Lung (tissue), 12 donors: ENCODE data around the gene RCE1. TPM values are rescaled to one million over a fixed set of nuclear protein-coding genes. Genes with fewer than 3 reads are reported as not detected.

Source experiments
- ATAC-seq: fragments of 200-7000 bp; cut with Tn5 transposase; one replicate; pipeline ENCODE4 v1.9.1; 2020; ENCODE audit warnings: moderate number of reproducible peaks; ENCODE audit not compliant: insufficient read depth, low FRiP score
- DNase-seq, 3 donors: peaks; one replicate each; pipeline ENCODE4 v3.0.0-alpha.2; 2013 to 2017
- H3K27ac ChIP-seq, 2 donors: one replicate each; pipeline ENCODE4 v1.5.1; 2013; ENCODE audit warnings: mild to moderate bottlenecking in 2 of 2, moderate library complexity in 2 of 2, control low read depth in 1 of 2, inconsistent platforms in 1 of 2, low read depth in 1 of 2, low read length in 1 of 2
- H3K27me3 ChIP-seq, 3 donors: one replicate each; pipeline ENCODE4 v1.5.1; 2013; ENCODE audit warnings: low read length in 2 of 3; ENCODE audit not compliant: control insufficient read depth in 3 of 3, insufficient read depth in 3 of 3
- H3K36me3 ChIP-seq, 4 donors: one replicate each; pipeline ENCODE4 v1.5.1; 2013; ENCODE audit warnings: low read length in 4 of 4, mild to moderate bottlenecking in 1 of 4, moderate library complexity in 1 of 4; ENCODE audit not compliant: control insufficient read depth in 4 of 4, insufficient read depth in 4 of 4
- H3K4me1 ChIP-seq, 5 donors: one replicate each; pipeline ENCODE4 v1.5.1; 2013; ENCODE audit warnings: low read length in 5 of 5, mild to moderate bottlenecking in 2 of 5, moderate library complexity in 1 of 5; ENCODE audit not compliant: control insufficient read depth in 5 of 5, insufficient read depth in 5 of 5
- H3K4me3 ChIP-seq: one replicate; pipeline ENCODE4 v1.5.1; 2013; ENCODE audit warnings: mild to moderate bottlenecking, control low read depth, moderate library complexity
- H3K9ac ChIP-seq, 2 donors: one replicate each; pipeline ENCODE4 v1.5.1; 2013; ENCODE audit warnings: low read length in 2 of 2, control low read depth in 1 of 2; ENCODE audit not compliant: insufficient read depth in 1 of 2
- H3K9me3 ChIP-seq, 4 donors: one replicate each; pipeline ENCODE4 v1.5.1; 2013; ENCODE audit warnings: low read length in 3 of 4, mild to moderate bottlenecking in 1 of 4, moderate library complexity in 1 of 4; ENCODE audit not compliant: control insufficient read depth in 4 of 4, insufficient read depth in 3 of 4
- WGBS, 2 donors: extraction: QIAGEN DNeasy Blood & Tissue Kit; methylation state at CpG; one replicate each; pipeline ENCODE4 v1.1.7; 2013; 5-methylcytosine and 5-hydroxymethylcytosine counted together
- polyA plus RNA-seq, 2 donors: library from polyadenylated mRNA; stranded (reverse); fragments of 200-250 nt; gene quantifications; one replicate each; pipeline ENCODE4 v1.2.1, GENCODE V29; 2013
- total RNA-seq, 2 donors: library from RNA; depleted of rRNA in 1 of 2; stranded (reverse); fragments of >200 nt in 1 of 2; gene quantifications; one replicate each; pipeline ENCODE4 v1.2.1, GENCODE V29; 2014 to 2021
- TF ChIP-seq, protein P1 (sequence below): IDR thresholded peaks from 2 replicates; pipeline ENCODE4 v1.5.1; 2012; ENCODE audit warnings: mild to moderate bottlenecking; ENCODE audit errors: control extremely low read depth, extremely low read depth
- donor health status: control.
- donor health status: control.
- donor health status: Bipolar disorder and iron deficiency.
- donor health status: healthy.
- donor health status: DM: yes; HTN: yes; CAD: no.

RCE1 gene
- total and polyA plus RNA-seq, 4 donors = 8.7 to 24.0 (median 21.2) TPM

DNA sequence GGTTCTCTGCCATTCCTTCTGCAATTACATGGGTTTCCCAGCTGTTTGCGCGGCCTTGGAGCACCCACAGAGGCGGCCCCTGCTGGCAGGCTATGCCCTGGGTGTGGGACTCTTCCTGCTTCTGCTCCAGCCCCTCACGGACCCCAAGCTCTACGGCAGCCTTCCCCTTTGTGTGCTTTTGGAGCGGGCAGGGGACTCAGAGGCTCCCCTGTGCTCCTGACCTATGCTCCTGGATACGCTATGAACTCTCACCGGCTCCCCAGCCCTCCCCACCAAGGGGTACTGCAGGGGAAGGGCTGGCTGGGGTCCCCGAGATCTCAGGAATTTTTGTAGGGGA is 2.6 kb downstream of the RCE1 start:
- 90 to 92% methylated on average over 9 of the region's 9 CpGs for WGBS, 2 donors
- Histone ChIP-seq H3K27me3 (no peaks in the 10 kb centered on the region), H3K9ac (no peak overlapping the region), H3K4me1 (peaks cover 0 to 21% (median 6%) of the 10 kb centered on the region in 5 donors), H3K9me3 (no peaks in the 10 kb centered on the region), H3K36me3 (peaks cover 3 to 29% (median 12%) of the 10 kb centered on the region in 4 donors), H3K4me3 (no peak overlapping the region), H3K27ac (no peak overlapping the region)
- DNase-seq = no peak
- TF ChIP-seq, protein P1, sequence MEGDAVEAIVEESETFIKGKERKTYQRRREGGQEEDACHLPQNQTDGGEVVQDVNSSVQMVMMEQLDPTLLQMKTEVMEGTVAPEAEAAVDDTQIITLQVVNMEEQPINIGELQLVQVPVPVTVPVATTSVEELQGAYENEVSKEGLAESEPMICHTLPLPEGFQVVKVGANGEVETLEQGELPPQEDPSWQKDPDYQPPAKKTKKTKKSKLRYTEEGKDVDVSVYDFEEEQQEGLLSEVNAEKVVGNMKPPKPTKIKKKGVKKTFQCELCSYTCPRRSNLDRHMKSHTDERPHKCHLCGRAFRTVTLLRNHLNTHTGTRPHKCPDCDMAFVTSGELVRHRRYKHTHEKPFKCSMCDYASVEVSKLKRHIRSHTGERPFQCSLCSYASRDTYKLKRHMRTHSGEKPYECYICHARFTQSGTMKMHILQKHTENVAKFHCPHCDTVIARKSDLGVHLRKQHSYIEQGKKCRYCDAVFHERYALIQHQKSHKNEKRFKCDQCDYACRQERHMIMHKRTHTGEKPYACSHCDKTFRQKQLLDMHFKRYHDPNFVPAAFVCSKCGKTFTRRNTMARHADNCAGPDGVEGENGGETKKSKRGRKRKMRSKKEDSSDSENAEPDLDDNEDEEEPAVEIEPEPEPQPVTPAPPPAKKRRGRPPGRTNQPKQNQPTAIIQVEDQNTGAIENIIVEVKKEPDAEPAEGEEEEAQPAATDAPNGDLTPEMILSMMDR = no peak
- ATAC-seq = no peak

GRCh38 chr11:66846671-66847091 is 3.4 kb downstream of the RCE1 start:
- 92 to 93% methylated on average over 4 of the region's 4 CpGs for WGBS, 2 donors
- no peak for DNase-seq

GRCh38 chr11:66847461-66848232 is 4.4 kb downstream of the RCE1 start:
- no peak overlapping the region for H3K9ac ChIP-seq
- peaks cover 2 to 29% (median 9%) of the 10 kb centered on the region in 4 donors for H3K36me3 ChIP-seq
- no peak for ATAC-seq
- H3K9me3 ChIP-seq = no peaks in the 10 kb centered on the region
- DNase-seq = no peak
- H3K27ac ChIP-seq = no peak overlapping the region
- no peaks in the 10 kb centered on the region for H3K27me3 ChIP-seq
- TF ChIP-seq, protein P1 = no peak
- peaks cover 0 to 12% (median 6%) of the 10 kb centered on the region in 5 donors for H3K4me1 ChIP-seq
- H3K4me3 ChIP-seq = no peak overlapping the region
- 91 to 93% methylated on average over 14 of the region's 14 CpGs for WGBS, 2 donors

More at GRCh38 chr11:66846671-66847091, 3.4 kb downstream of the RCE1 start:
- H3K36me3 ChIP-seq = peaks cover 3 to 29% (median 10%) of the 10 kb centered on the region in 4 donors
- H3K4me3 ChIP-seq = no peak overlapping the region
- H3K9me3 ChIP-seq = no peaks in the 10 kb centered on the region
- H3K9ac ChIP-seq = no peak overlapping the region
- H3K27ac ChIP-seq = no peak overlapping the region
- TF ChIP-seq, protein P1 = no peak
- H3K27me3 ChIP-seq = no peaks in the 10 kb centered on the region
- no peak for ATAC-seq
- peaks cover 0 to 21% (median 6%) of the 10 kb centered on the region in 5 donors for H3K4me1 ChIP-seq
